GM23338 (cell line): ENCODE results near the gene FBXW10B. TPM values are rescaled to one million over a fixed set of nuclear protein-coding genes. Genes with fewer than 3 reads are reported as not detected.

Experiments
- ATAC-seq: fragments of 200-7000 bp; cut with Tn5 transposase; 3 replicates; pipeline ENCODE4 v1.9.1; 2020
- DNase-seq: peaks from one replicate; pipeline ENCODE4 v3.0.0-alpha.2; 2015; ENCODE audit warnings: low spot score
- H2AFZ ChIP-seq: fragments of 200-600 bp; sonication (generic); 2 replicates; pipeline ENCODE4 v1.8.0; 2016; ENCODE audit warnings: antibody characterized with exemption, mild to moderate bottlenecking, moderate library complexity
- H3F3A ChIP-seq: fragments of 200-600 bp; sonication (generic); replicated peaks from 2 replicates; pipeline ENCODE4 v1.8.0; 2017; ENCODE audit warnings: antibody characterized with exemption, mixed run types, low read depth
- H3K27ac ChIP-seq: fragments of 200-600 bp; sonication (generic); 2 replicates; pipeline ENCODE4 v1.6.1; 2016; ENCODE audit warnings: low read depth
- H3K27me3 ChIP-seq: fragments of 200-600 bp; sonication (generic); 2 replicates; pipeline ENCODE4 v1.8.0; 2016; ENCODE audit warnings: mild to moderate bottlenecking, mixed run types, moderate library complexity; ENCODE audit not compliant: insufficient read depth
- H3K36me3 ChIP-seq: fragments of 200-600 bp; sonication (generic); 2 replicates; pipeline ENCODE4 v1.8.0; 2016; ENCODE audit warnings: mild to moderate bottlenecking; ENCODE audit not compliant: insufficient read depth
- H3K4me1 ChIP-seq: fragments of 200-600 bp; sonication (generic); 2 replicates; pipeline ENCODE4 v1.8.0; 2016; ENCODE audit warnings: mild to moderate bottlenecking, moderate library complexity; ENCODE audit not compliant: insufficient read depth
- H3K4me2 ChIP-seq: fragments of 200-600 bp; sonication (generic); 2 replicates; pipeline ENCODE4 v1.7.1; 2017; ENCODE audit warnings: mixed run types
- H3K4me3 ChIP-seq: fragments of 200-600 bp; sonication (generic); 2 replicates; pipeline ENCODE4 v1.6.1; 2016; ENCODE audit warnings: mixed run types
- H3K79me2 ChIP-seq: fragments of 200-600 bp; sonication (generic); replicated peaks from 2 replicates; pipeline ENCODE4 v1.8.0; 2017; ENCODE audit warnings: mild to moderate bottlenecking; ENCODE audit not compliant: insufficient read depth
- H3K9me2 ChIP-seq: fragments of 200-600 bp; sonication (generic); 2 replicates; pipeline ENCODE4 v1.8.0; 2017; ENCODE audit not compliant: insufficient read depth
- H4K20me1 ChIP-seq: fragments of 200-600 bp; sonication (generic); replicated peaks from 2 replicates; pipeline ENCODE4 v1.8.0; 2017; ENCODE audit warnings: mild to moderate bottlenecking; ENCODE audit not compliant: insufficient read depth
- H3K27ac Mint-ChIP-seq: 2 replicates; pipeline ENCODE4 v1.8.0; 2020; ENCODE audit warnings: inconsistent platforms, mild to moderate bottlenecking, moderate library complexity, mixed read lengths
- H3K27me3 Mint-ChIP-seq: 3 replicates; pipeline ENCODE4 v1.8.0; 2022; ENCODE audit warnings: low read depth, mild to moderate bottlenecking, moderate library complexity, mixed read lengths, inconsistent platforms; ENCODE audit not compliant: insufficient read depth, poor library complexity
- H3K36me3 Mint-ChIP-seq: 3 replicates; pipeline ENCODE4 v1.8.0; 2021; ENCODE audit warnings: low read depth, mild to moderate bottlenecking, inconsistent platforms, moderate library complexity, mixed read lengths
- H3K4me1 Mint-ChIP-seq: 3 replicates; pipeline ENCODE4 v1.8.0; 2020; ENCODE audit warnings: mild to moderate bottlenecking, inconsistent platforms, mixed read lengths
- H3K4me3 Mint-ChIP-seq: 3 replicates; pipeline ENCODE4 v1.8.0; 2021; ENCODE audit warnings: moderate library complexity, mild to moderate bottlenecking, inconsistent platforms, mixed read lengths
- H3K9me3 Mint-ChIP-seq: 3 replicates; pipeline ENCODE4 v1.8.0; 2020; ENCODE audit warnings: moderate library complexity, mild to moderate bottlenecking, inconsistent platforms, mixed read lengths
- CREB1 ChIP-seq: fragments of 250-450 bp; sonication (Bioruptor Pico); IDR thresholded peaks from 2 replicates; pipeline ENCODE4 v1.5.0; 2020; ENCODE audit warnings: low read depth, mild to moderate bottlenecking, moderate library complexity
- CTCF ChIP-seq, 2 experiments: fragments of 200-600 bp in 1 of 2; sonication (generic) in 1 of 2; conservative IDR thresholded peaks; 2 replicates each; pipeline versions ENCODE4 v1.5.1 to v1.6.1; 2016 to 2017; ENCODE audit warnings: antibody characterized with exemption in 2 of 2, low read depth in 2 of 2, mild to moderate bottlenecking in 2 of 2, moderate library complexity in 1 of 2
- ETS1 ChIP-seq: IDR thresholded peaks from 2 replicates; pipeline ENCODE4 v1.6.1; 2016; ENCODE audit warnings: antibody characterized with exemption
- EZH2 ChIP-seq: fragments of 200-600 bp; sonication (generic); IDR thresholded peaks from one replicate; pipeline ENCODE4 v1.8.0; 2017; ENCODE audit warnings: antibody characterized with exemption, mild to moderate bottlenecking, low read depth; ENCODE audit not compliant: unreplicated experiment
- EZH2phosphoT487 ChIP-seq: fragments of 200-600 bp; sonication (generic); IDR thresholded peaks from one replicate; pipeline ENCODE4 v1.8.1; 2018; ENCODE audit warnings: antibody characterized with exemption; ENCODE audit not compliant: unreplicated experiment
- JUNB ChIP-seq: IDR thresholded peaks from one replicate; pipeline ENCODE4 v1.6.1; 2016; ENCODE audit warnings: antibody characterized with exemption; ENCODE audit not compliant: unreplicated experiment
- NANOG ChIP-seq: IDR thresholded peaks from 2 replicates; pipeline ENCODE4 v1.6.1; 2016; ENCODE audit warnings: antibody characterized with exemption, borderline replicate concordance
- POLR2AphosphoS5 ChIP-seq: IDR thresholded peaks from 2 replicates; pipeline ENCODE4 v1.6.1; 2016; ENCODE audit warnings: antibody characterized with exemption, low read depth
- REST ChIP-seq: IDR thresholded peaks from one replicate; pipeline ENCODE4 v1.6.1; 2018; ENCODE audit warnings: antibody characterized with exemption; ENCODE audit not compliant: unreplicated experiment
- STAT1 ChIP-seq: IDR thresholded peaks from one replicate; pipeline ENCODE4 v1.6.1; 2016; ENCODE audit warnings: antibody characterized with exemption; ENCODE audit not compliant: unreplicated experiment
- ZNF114 ChIP-seq: fragments of 250-450 bp; sonication (Bioruptor Pico); IDR thresholded peaks from 2 replicates; pipeline ENCODE4 v1.5.0; 2020; ENCODE audit warnings: mild to moderate bottlenecking, moderate library complexity
- ZNF331 ChIP-seq: fragments of 250-450 bp; sonication (Bioruptor Pico); IDR thresholded peaks from 2 replicates; pipeline ENCODE4 v1.5.0; 2020; ENCODE audit warnings: low read depth, mild to moderate bottlenecking, moderate library complexity
- polyA plus RNA-seq: library from polyadenylated mRNA; unstranded; fragments of >200 nt; fragmentation: Nextera tagmentation; extraction: Ambion mirVana; gene quantifications from 2 replicates; pipeline ENCODE4 v1.2.1, GENCODE V29; 2016
- total RNA-seq: library from RNA; depleted of rRNA; stranded (reverse); fragments of >200 nt; shearing (Covaris generic); gene quantifications from 2 replicates; pipeline ENCODE4 v1.2.3, GENCODE V29; 2014

FBXW10B gene
- total and polyA plus RNA-seq, 2 experiments from 2014 or later = 0.31 TPM; not detected in 1

- H2AFZ ChIP-seq = no peak overlapping the region
- ATAC-seq (no peak), DNase-seq (no peak)
- Mint-ChIP-seq H3K27me3 (peaks cover 5% of the 10 kb centered on the region), H3K36me3 (peaks cover 19% of the 10 kb centered on the region), H3K9me3 (no peaks in the 10 kb centered on the region), H3K4me3 (no peak overlapping the region), H3K27ac (no peak overlapping the region), H3K4me1 (peaks cover 22% of the 10 kb centered on the region; the same call in 2 of the 3 replicates)
- H3K27me3 ChIP-seq = no peaks in the 10 kb centered on the region
- H3K79me2 ChIP-seq = no peaks in the 10 kb centered on the region
- H3K4me3 ChIP-seq = no peak overlapping the region
- no peaks in the 10 kb centered on the region; the same call in 1 of the 2 replicates for H3K9me2 ChIP-seq
- H4K20me1 ChIP-seq = no peaks in the 10 kb centered on the region
- no peak overlapping the region for H3K27ac ChIP-seq
- no peaks in the 10 kb centered on the region; the same call in 1 of the 2 replicates for H3K4me1 ChIP-seq
- no peak for TF ChIP-seq CREB1 (CRISPR knock-in tag)
- no peak for TF ChIP-seq CTCF (conservative IDR thresholded peaks at IDR 0.05; ENCODE audit: low read depth in 2 of 2)
- no peak for TF ChIP-seq POLR2AphosphoS5
- TF ChIP-seq JUNB = no peak
- TF ChIP-seq ZNF114 (CRISPR knock-in tag) = no peak
- no peak for TF ChIP-seq NANOG
- TF ChIP-seq STAT1 = no peak
- no peak for TF ChIP-seq ZNF331
- no peak for TF ChIP-seq EZH2phosphoT487
- no peak for TF ChIP-seq ETS1
- no peak for TF ChIP-seq REST
- TF ChIP-seq EZH2 = no peak
- no peaks in the 10 kb centered on the region for H3F3A ChIP-seq
- peaks cover 4% of the 10 kb centered on the region; the same call in 1 of the 2 replicates for H3K36me3 ChIP-seq
- no peak overlapping the region for H3K4me2 ChIP-seq
Observed at GRCh38 chr17:15659236-15659635, 39.7 kb upstream of the FBXW10B start.
